Nephron (organoid): ENCODE measurements around the gene AGAP1.
"Not testable (repeated sequence)": the region's sequence is repeated elsewhere in the genome, so short reads cannot be mapped to it uniquely, and the experiment has no call there.

Source experiments
- H3K27ac Mint-ChIP-seq, 3 experiments: 2 replicates each; pipeline ENCODE4 v1.8.0; 2020; ENCODE audit warnings: mixed read lengths in 3 of 3, mild to moderate bottlenecking in 2 of 3, moderate library complexity in 1 of 3
- H3K27me3 Mint-ChIP-seq: 2 replicates; pipeline ENCODE4 v1.8.0; 2021; ENCODE audit warnings: low read depth, mild to moderate bottlenecking, moderate library complexity, mixed read lengths
- H3K36me3 Mint-ChIP-seq: 2 replicates; pipeline ENCODE4 v1.8.0; 2020; ENCODE audit warnings: low read depth, mixed read lengths
- H3K4me1 Mint-ChIP-seq: 2 replicates; pipeline ENCODE4 v1.8.0; 2020; ENCODE audit warnings: mixed read lengths
- H3K4me3 Mint-ChIP-seq, 3 experiments: 2 replicates each; pipeline ENCODE4 v1.8.0; 2020; ENCODE audit warnings: mild to moderate bottlenecking in 3 of 3, mixed read lengths in 3 of 3, moderate library complexity in 2 of 3
- H3K9me3 Mint-ChIP-seq: 2 replicates; pipeline ENCODE4 v1.8.0; 2020; ENCODE audit warnings: mixed read lengths
- CTCF ChIP-seq, 3 experiments: fragments of 200-600 bp; sonication (generic); IDR thresholded peaks; one replicate each; pipeline ENCODE4 v1.5.0; 2021; ENCODE audit warnings: antibody characterized with exemption in 3 of 3; ENCODE audit not compliant: unreplicated experiment in 3 of 3

Gene AGAP1

GRCh38 chr2:236086403-236086970 lies 592.6 kb downstream of the AGAP1 start:
- peaks cover 23% of the 10 kb centered on the region for H3K4me1 Mint-ChIP-seq
- no peak overlapping the region for H3K4me3 Mint-ChIP-seq
- peak overlapping the region in 1 of 3 experiments; percentile 59 for H3K27ac Mint-ChIP-seq
- H3K9me3 Mint-ChIP-seq = no peaks in the 10 kb centered on the region
- TF ChIP-seq CTCF (IDR thresholded peaks at IDR 0.05; ENCODE audit: unreplicated experiment in 3 of 3) = no peak
- H3K36me3 Mint-ChIP-seq = no peaks in the 10 kb centered on the region
- peaks cover 3% of the 10 kb centered on the region for H3K27me3 Mint-ChIP-seq

GRCh38 chr2:236086971-236087465 lies 593.2 kb downstream of the AGAP1 start:
- TF ChIP-seq CTCF (IDR thresholded peaks at IDR 0.05; ENCODE audit: unreplicated experiment in 3 of 3) = no peak
- peak overlapping the region in 1 of 3 experiments; percentile 59 for H3K27ac Mint-ChIP-seq
- H3K9me3 Mint-ChIP-seq = no peaks in the 10 kb centered on the region
- peaks cover 3% of the 10 kb centered on the region for H3K27me3 Mint-ChIP-seq
- no peaks in the 10 kb centered on the region for H3K36me3 Mint-ChIP-seq
- H3K4me3 Mint-ChIP-seq = no peak overlapping the region
- H3K4me1 Mint-ChIP-seq = peaks cover 23% of the 10 kb centered on the region

- Mint-ChIP-seq H3K27ac (no peak overlapping the region), H3K9me3 (no peaks in the 10 kb centered on the region), H3K4me1 (peaks cover 23% of the 10 kb centered on the region), H3K4me3 (no peak overlapping the region), H3K27me3 (no peaks in the 10 kb centered on the region), H3K36me3 (no peaks in the 10 kb centered on the region)
- TF ChIP-seq CTCF (IDR thresholded peaks at IDR 0.05; ENCODE audit: unreplicated experiment in 3 of 3) = no peak
These were observed 594.7 kb downstream of the AGAP1 start for GRCh38 chr2:236088368-236089057.

GRCh38 chr2:236089271-236090026 lies 595.6 kb downstream of the AGAP1 start:
- Mint-ChIP-seq H3K4me1 (peaks cover 14% of the 10 kb centered on the region), H3K9me3 (no peaks in the 10 kb centered on the region), H3K27ac (no peak overlapping the region), H3K36me3 (no peaks in the 10 kb centered on the region), H3K4me3 (no peak overlapping the region), H3K27me3 (no peaks in the 10 kb centered on the region)
- no peak for TF ChIP-seq CTCF (IDR thresholded peaks at IDR 0.05; ENCODE audit: unreplicated experiment in 3 of 3)

- Mint-ChIP-seq H3K27ac (no peak overlapping the region), H3K36me3 (no peaks in the 10 kb centered on the region), H3K4me3 (no peak overlapping the region), H3K9me3 (no peaks in the 10 kb centered on the region), H3K4me1 (peaks cover 14% of the 10 kb centered on the region), H3K27me3 (no peaks in the 10 kb centered on the region)
- TF ChIP-seq CTCF (IDR thresholded peaks at IDR 0.05; ENCODE audit: unreplicated experiment in 3 of 3) = no peak
These were observed 596.2 kb downstream of the AGAP1 start for GRCh38 chr2:236090027-236090382.

- H3K4me1 Mint-ChIP-seq = peaks cover 12% of the 10 kb centered on the region
- H3K4me3 Mint-ChIP-seq, H3K27me3 Mint-ChIP-seq: not testable (repeated sequence)
These were observed 597.0 kb downstream of the AGAP1 start for GRCh38 chr2:236090826-236091225.

More at GRCh38 chr2:236090826-236091225, 597.0 kb downstream of the AGAP1 start:
- not testable (repeated sequence) for H3K27ac Mint-ChIP-seq, H3K9me3 Mint-ChIP-seq, H3K36me3 Mint-ChIP-seq
